22Rv1 (cell line): ENCODE data around the gene CDKAL1.

ENCODE experiments used
- H3K27ac ChIP-seq: fragments of 450-650 bp; 2 replicates; pipeline ENCODE4 v1.5.1; 2017
- ZFX ChIP-seq: fragments of 450-650 bp; IDR thresholded peaks from 2 replicates; pipeline ENCODE4 v1.6.1; 2017; ENCODE audit warnings: antibody characterized with exemption, borderline replicate concordance
- TF ChIP-seq, protein P1 (sequence below): fragments of 450-650 bp; IDR thresholded peaks from 2 replicates; pipeline ENCODE4 v1.5.1; 2017; ENCODE audit warnings: mild to moderate bottlenecking

The CDKAL1 gene

DNA sequence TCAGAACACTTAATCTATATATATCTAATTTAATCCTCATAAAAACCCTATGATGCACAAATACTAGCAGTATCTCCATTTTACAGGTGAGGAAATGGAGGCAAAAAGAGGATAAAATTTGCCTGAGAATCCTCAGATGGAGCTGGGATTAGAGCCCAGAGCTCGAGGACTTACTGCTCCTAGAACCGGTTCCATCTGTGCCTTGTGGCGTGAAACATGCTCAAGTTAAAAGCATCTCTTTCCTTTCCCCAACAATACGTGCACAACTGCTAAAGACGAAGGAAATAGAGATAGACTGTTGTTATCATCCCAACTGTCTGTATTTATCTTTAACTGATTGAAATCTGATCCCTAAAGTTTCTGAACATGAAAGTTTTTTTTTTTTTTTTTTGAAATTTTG is 691.7 kb downstream of the CDKAL1 start:
- no peak overlapping the region for H3K27ac ChIP-seq
- no peak for TF ChIP-seq ZFX
- TF ChIP-seq, protein P1, sequence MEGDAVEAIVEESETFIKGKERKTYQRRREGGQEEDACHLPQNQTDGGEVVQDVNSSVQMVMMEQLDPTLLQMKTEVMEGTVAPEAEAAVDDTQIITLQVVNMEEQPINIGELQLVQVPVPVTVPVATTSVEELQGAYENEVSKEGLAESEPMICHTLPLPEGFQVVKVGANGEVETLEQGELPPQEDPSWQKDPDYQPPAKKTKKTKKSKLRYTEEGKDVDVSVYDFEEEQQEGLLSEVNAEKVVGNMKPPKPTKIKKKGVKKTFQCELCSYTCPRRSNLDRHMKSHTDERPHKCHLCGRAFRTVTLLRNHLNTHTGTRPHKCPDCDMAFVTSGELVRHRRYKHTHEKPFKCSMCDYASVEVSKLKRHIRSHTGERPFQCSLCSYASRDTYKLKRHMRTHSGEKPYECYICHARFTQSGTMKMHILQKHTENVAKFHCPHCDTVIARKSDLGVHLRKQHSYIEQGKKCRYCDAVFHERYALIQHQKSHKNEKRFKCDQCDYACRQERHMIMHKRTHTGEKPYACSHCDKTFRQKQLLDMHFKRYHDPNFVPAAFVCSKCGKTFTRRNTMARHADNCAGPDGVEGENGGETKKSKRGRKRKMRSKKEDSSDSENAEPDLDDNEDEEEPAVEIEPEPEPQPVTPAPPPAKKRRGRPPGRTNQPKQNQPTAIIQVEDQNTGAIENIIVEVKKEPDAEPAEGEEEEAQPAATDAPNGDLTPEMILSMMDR, result no peak

DNA sequence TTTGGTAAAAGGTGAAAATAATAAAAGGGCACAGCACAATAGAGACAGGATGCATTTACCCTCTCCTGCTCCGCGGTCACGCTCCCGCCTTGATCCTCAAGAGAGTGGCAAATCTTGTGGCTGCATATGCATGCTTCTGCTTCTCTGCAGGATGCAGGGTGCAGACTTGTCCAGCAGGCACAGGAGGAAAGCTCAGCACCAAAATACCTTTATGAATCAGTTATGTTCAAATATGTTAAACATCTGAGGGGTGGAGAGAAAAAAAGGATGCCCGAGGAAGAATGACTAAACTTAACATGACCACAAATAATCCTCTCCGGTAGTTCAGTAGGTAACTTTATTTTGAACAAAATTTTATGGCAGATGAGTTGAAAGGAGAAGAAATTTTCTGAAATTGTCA is 693.2 kb downstream of the CDKAL1 start:
- no peak overlapping the region for H3K27ac ChIP-seq
- TF ChIP-seq, protein P1, result no peak
- TF ChIP-seq ZFX, result no peak

DNA sequence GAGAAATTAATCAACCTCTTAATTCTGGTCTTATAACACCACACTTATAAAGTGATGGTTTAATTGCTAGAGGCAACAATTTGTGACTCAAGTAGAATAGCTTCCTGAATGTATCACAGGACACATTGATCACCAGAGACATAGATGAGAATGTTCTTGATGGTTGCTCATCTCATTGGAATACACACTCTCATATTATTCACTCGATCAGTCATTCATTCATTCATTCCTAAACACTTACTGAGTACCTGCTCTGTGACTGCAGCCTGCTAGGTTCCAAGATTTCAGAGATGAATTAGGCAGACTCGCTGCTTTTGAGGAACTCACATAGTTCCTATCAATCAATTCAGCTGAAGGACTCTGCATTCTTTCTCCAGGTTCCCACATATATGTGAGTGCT is 694.2 kb downstream of the CDKAL1 start:
- TF ChIP-seq, protein P1, result no peak

DNA sequence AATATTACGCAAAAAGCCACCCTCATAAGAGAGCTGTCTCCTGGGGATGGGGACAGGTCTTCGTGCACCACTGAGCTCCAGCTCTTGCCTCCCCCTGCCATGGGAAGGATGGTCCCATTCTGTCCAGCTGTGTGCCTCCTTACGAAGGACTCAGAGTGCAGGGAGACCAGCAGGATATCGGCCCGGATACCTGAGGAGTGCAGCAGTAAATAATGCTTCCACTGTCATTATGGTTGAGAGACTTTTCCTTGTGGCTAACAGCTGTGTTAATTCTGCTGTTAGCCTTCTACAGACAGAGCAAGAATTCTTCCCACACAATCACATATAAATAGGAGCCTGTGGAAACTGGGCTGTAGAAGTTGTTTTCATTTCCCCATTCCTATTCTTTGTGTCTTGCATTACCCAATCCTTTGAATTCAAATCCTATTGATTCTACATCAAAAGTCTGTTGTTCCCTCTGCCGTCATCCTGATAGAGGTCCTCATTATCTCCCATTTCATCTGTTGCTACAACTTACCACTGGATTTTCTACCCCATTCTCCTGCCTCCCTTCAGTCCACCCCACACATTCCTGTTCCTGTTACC is 694.7 kb downstream of the CDKAL1 start:
- no peak overlapping the region for H3K27ac ChIP-seq
- no peak for TF ChIP-seq ZFX
- TF ChIP-seq, protein P1, result no peak

More for the DNA sequence above, 694.2 kb downstream of the CDKAL1 start:
- H3K27ac ChIP-seq, result no peak overlapping the region

DNA sequence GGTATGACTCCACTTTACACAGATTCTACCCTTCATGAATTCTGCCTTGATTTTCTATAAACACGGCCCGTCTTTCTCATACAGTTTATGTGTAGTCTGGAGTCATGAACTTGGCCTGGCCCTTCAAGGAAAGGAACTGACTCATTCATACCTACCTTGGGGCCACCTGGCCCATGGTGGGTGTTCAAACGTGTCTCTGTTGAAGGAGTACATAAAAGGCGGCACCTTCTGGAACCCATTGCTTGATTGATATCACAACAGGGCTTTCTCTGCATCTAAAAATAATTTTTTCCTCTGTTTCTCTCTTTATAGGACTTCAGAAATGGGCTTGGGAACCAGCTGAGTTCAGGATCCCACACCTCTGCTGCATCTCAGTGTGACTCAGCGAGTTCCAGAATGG is 696.3 kb downstream of the CDKAL1 start:
- TF ChIP-seq ZFX, result no peak
- TF ChIP-seq, protein P1, result no peak
- H3K27ac ChIP-seq, result no peak overlapping the region

DNA sequence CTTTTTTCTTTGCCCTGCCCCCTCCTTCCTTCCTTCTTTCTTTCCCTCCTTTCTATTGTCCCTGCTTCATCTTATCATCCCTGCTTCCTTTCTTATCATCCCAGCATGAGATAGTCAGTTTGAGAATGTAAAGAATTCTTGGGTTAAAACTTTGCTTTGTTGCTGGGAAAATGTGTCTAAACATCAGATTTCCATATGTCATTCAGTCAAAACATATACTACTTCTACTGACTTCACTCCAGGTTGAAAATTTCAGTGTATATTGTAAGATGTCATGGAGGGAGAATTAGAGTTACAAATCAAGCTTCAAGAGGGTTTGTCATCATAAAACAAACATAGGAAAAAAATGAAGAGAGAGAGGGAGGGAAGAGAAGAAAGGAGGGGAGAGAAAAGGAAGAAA is 700.9 kb downstream of the CDKAL1 start:
- H3K27ac ChIP-seq, result no peak overlapping the region
- TF ChIP-seq, protein P1, result no peak
- TF ChIP-seq ZFX, result no peak

DNA sequence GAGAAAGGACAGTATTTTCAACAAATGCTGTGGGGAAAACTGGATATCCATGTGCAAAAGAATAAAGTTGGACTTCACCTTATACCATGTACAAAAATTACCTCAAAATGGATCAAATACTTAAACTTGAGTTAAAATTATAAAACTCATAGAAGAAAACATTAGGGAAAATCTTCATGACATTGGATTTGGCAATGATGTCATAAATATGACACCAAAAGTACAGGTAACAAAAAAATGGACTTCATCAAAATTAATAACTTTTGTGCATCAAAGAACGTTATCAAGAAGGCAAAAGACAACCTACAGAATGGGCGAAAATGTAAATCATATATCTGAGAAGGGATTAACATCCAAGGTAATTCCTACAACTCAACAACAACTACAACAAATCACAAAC is 704.0 kb downstream of the CDKAL1 start:
- no peak overlapping the region for H3K27ac ChIP-seq
- TF ChIP-seq ZFX, result no peak
- TF ChIP-seq, protein P1, result no peak
